Activated naive CD4-positive, alpha-beta T cell treated with anti-CD3 and anti-CD28 coated beads, Interleukin-2, amount 50 U/mL, for 24 hours (primary cell): Measurements from ENCODE around the gene TMEM51.

Experiments used
- H3K27ac Mint-ChIP-seq: one replicate; pipeline ENCODE4 v1.8.0; 2021; ENCODE audit warnings: mild to moderate bottlenecking, mixed read lengths
- H3K27me3 Mint-ChIP-seq: one replicate; pipeline ENCODE4 v1.8.0; 2021; ENCODE audit warnings: mixed read lengths
- H3K36me3 Mint-ChIP-seq: one replicate; pipeline ENCODE4 v1.8.0; 2021; ENCODE audit warnings: mixed read lengths
- H3K4me1 Mint-ChIP-seq: one replicate; pipeline ENCODE4 v1.8.0; 2021; ENCODE audit warnings: mixed read lengths
- H3K4me3 Mint-ChIP-seq: one replicate; pipeline ENCODE4 v1.8.0; 2021; ENCODE audit warnings: mild to moderate bottlenecking, mixed read lengths
- H3K9me3 Mint-ChIP-seq: one replicate; pipeline ENCODE4 v1.8.0; 2021; ENCODE audit warnings: mixed read lengths

TMEM51 gene

GRCh38 chr1:15177710-15178166 is 24.2 kb downstream of the TMEM51 start:
- Mint-ChIP-seq H3K9me3 (no peaks in the 10 kb centered on the region), H3K27ac (no peak overlapping the region), H3K4me1 (peaks cover 22% of the 10 kb centered on the region), H3K36me3 (peaks cover 2% of the 10 kb centered on the region), H3K4me3 (no peak overlapping the region), H3K27me3 (peaks cover 3% of the 10 kb centered on the region)

GRCh38 chr1:15178571-15179484 is 25.3 kb downstream of the TMEM51 start:
- Mint-ChIP-seq H3K36me3 (peaks cover 2% of the 10 kb centered on the region), H3K27ac (no peak overlapping the region), H3K4me1 (peaks cover 19% of the 10 kb centered on the region), H3K9me3 (no peaks in the 10 kb centered on the region), H3K4me3 (no peak overlapping the region), H3K27me3 (peaks cover 3% of the 10 kb centered on the region)

GRCh38 chr1:15179485-15179883 is 25.9 kb downstream of the TMEM51 start:
- peaks cover 3% of the 10 kb centered on the region for H3K27me3 Mint-ChIP-seq
- H3K36me3 Mint-ChIP-seq = peaks cover 2% of the 10 kb centered on the region
- H3K4me3 Mint-ChIP-seq = no peak overlapping the region
- H3K27ac Mint-ChIP-seq = no peak overlapping the region
- no peaks in the 10 kb centered on the region for H3K9me3 Mint-ChIP-seq
- H3K4me1 Mint-ChIP-seq = peaks cover 13% of the 10 kb centered on the region

- Mint-ChIP-seq H3K27ac (no peak overlapping the region), H3K27me3 (peaks cover 3% of the 10 kb centered on the region), H3K4me3 (no peak overlapping the region), H3K9me3 (no peaks in the 10 kb centered on the region), H3K4me1 (peaks cover 8% of the 10 kb centered on the region), H3K36me3 (peaks cover 2% of the 10 kb centered on the region)
Measured at GRCh38 chr1:15180189-15180588, 26.6 kb downstream of the TMEM51 start.

GRCh38 chr1:15180945-15181523 is 27.5 kb downstream of the TMEM51 start:
- H3K36me3 Mint-ChIP-seq = peaks cover 2% of the 10 kb centered on the region
- peaks cover 6% of the 10 kb centered on the region for H3K27me3 Mint-ChIP-seq
- H3K9me3 Mint-ChIP-seq = no peaks in the 10 kb centered on the region
- peaks cover under 1% of the 10 kb centered on the region for H3K4me1 Mint-ChIP-seq
- no peak overlapping the region for H3K27ac Mint-ChIP-seq
- no peak overlapping the region for H3K4me3 Mint-ChIP-seq

- Mint-ChIP-seq H3K27ac (no peak overlapping the region), H3K4me3 (no peak overlapping the region), H3K36me3 (peaks cover 3% of the 10 kb centered on the region), H3K9me3 (no peaks in the 10 kb centered on the region), H3K27me3 (peaks cover 10% of the 10 kb centered on the region), H3K4me1 (no peaks in the 10 kb centered on the region)
Measured at GRCh38 chr1:15181564-15181963, 28.0 kb downstream of the TMEM51 start.

- Mint-ChIP-seq H3K9me3 (no peaks in the 10 kb centered on the region), H3K36me3 (peaks cover 1% of the 10 kb centered on the region), H3K27ac (no peak overlapping the region), H3K4me3 (no peak overlapping the region), H3K4me1 (no peaks in the 10 kb centered on the region), H3K27me3 (peaks cover 7% of the 10 kb centered on the region)
Measured at GRCh38 chr1:15184436-15185241, 31.1 kb downstream of the TMEM51 start.

GRCh38 chr1:15185617-15186016 is 32.1 kb downstream of the TMEM51 start:
- peaks cover 7% of the 10 kb centered on the region for H3K27me3 Mint-ChIP-seq
- no peaks in the 10 kb centered on the region for H3K9me3 Mint-ChIP-seq
- H3K4me1 Mint-ChIP-seq = no peaks in the 10 kb centered on the region
- H3K27ac Mint-ChIP-seq = no peak overlapping the region
- H3K4me3 Mint-ChIP-seq = no peak overlapping the region
- peaks cover 1% of the 10 kb centered on the region for H3K36me3 Mint-ChIP-seq

GRCh38 chr1:15186073-15186845 is 32.7 kb downstream of the TMEM51 start:
- Mint-ChIP-seq H3K27ac (no peak overlapping the region), H3K36me3 (peaks cover 1% of the 10 kb centered on the region), H3K9me3 (no peaks in the 10 kb centered on the region), H3K4me1 (no peaks in the 10 kb centered on the region), H3K4me3 (no peak overlapping the region), H3K27me3 (peaks cover 7% of the 10 kb centered on the region)

- H3K36me3 Mint-ChIP-seq = peaks cover 1% of the 10 kb centered on the region
- no peak overlapping the region for H3K4me3 Mint-ChIP-seq
- no peak overlapping the region for H3K27ac Mint-ChIP-seq
- H3K9me3 Mint-ChIP-seq = no peaks in the 10 kb centered on the region
- H3K4me1 Mint-ChIP-seq = no peaks in the 10 kb centered on the region
- peaks cover 7% of the 10 kb centered on the region for H3K27me3 Mint-ChIP-seq
Measured at GRCh38 chr1:15186846-15187151, 33.3 kb downstream of the TMEM51 start.

- H3K36me3 Mint-ChIP-seq = peaks cover 1% of the 10 kb centered on the region
- H3K9me3 Mint-ChIP-seq = no peaks in the 10 kb centered on the region
- H3K4me3 Mint-ChIP-seq = no peak overlapping the region
- H3K4me1 Mint-ChIP-seq = no peaks in the 10 kb centered on the region
- no peak overlapping the region for H3K27ac Mint-ChIP-seq
- H3K27me3 Mint-ChIP-seq = peaks cover 7% of the 10 kb centered on the region
Measured at GRCh38 chr1:15187175-15188129, 33.9 kb downstream of the TMEM51 start.

GRCh38 chr1:15188130-15188524 is 34.6 kb downstream of the TMEM51 start:
- H3K27ac Mint-ChIP-seq = no peak overlapping the region
- H3K9me3 Mint-ChIP-seq = no peaks in the 10 kb centered on the region
- H3K27me3 Mint-ChIP-seq = peaks cover 7% of the 10 kb centered on the region
- peaks cover 1% of the 10 kb centered on the region for H3K36me3 Mint-ChIP-seq
- H3K4me3 Mint-ChIP-seq = no peak overlapping the region
- no peaks in the 10 kb centered on the region for H3K4me1 Mint-ChIP-seq

- Mint-ChIP-seq H3K9me3 (no peaks in the 10 kb centered on the region), H3K4me1 (no peaks in the 10 kb centered on the region), H3K27ac (no peak overlapping the region), H3K36me3 (peaks cover 1% of the 10 kb centered on the region), H3K4me3 (no peak overlapping the region), H3K27me3 (peaks cover 7% of the 10 kb centered on the region)
Measured at GRCh38 chr1:15188678-15189077, 35.1 kb downstream of the TMEM51 start.

GRCh38 chr1:15189692-15190370 is 36.3 kb downstream of the TMEM51 start:
- peaks cover 1% of the 10 kb centered on the region for H3K36me3 Mint-ChIP-seq

More at GRCh38 chr1:15189692-15190370, 36.3 kb downstream of the TMEM51 start:
- no peak overlapping the region for H3K4me3 Mint-ChIP-seq
- H3K27me3 Mint-ChIP-seq = peaks cover 7% of the 10 kb centered on the region
- H3K9me3 Mint-ChIP-seq = no peaks in the 10 kb centered on the region
- no peak overlapping the region for H3K27ac Mint-ChIP-seq
- H3K4me1 Mint-ChIP-seq = no peaks in the 10 kb centered on the region
